Activated naive CD8-positive, alpha-beta T cell treated with anti-CD3 and anti-CD28 coated beads, Interleukin-2, amount 50 U/mL, for 16 hours (primary cell): Measurements from ENCODE around the gene CTRL.
"Not testable (repeated sequence)": the region's sequence is repeated elsewhere in the genome, so short reads cannot be mapped to it uniquely, and the experiment has no call there.

Experiments used
- DNase-seq: peaks from one replicate; pipeline ENCODE4 v3.0.0-alpha.2; 2020; ENCODE audit warnings: low read depth, low spot score

CTRL gene

DNA sequence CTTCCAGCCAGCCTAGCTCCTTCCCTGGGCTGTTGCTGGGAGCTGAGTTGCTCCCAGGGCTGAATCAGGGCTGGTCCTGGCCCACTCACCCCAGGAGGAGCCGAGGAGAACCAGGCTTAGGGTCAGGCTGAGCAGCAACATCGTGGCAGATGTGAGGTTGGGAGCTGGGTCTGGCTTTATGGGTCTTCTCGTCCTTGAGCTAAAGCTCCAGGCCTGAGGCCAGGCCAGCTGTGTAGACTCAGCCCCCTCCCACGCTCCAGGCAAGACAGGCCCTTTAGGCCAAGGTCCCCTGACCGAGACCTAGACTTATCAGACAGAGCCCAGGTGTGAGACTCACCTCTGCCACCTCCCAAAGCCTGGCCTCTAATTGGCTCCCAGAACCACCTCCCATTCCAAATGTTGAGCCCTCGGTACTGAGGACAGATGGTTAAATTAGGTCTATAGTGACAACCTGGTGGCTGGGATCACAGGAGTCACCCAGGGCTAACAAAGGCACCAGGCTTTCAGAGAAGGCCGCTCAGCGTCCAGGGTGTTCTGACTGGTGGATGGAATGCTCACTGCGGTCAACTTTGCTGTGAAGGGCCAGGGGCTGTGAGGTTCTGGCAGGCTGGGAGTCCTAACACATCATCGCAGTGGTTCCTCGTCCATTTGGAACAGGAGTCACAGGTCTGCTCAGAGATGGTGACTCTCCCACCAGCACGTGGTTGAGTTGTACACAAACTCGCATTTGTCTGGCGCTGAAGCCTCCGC, at the start of gene CTRL:
Gene CTRL, minus strand, starts transcription at position 151 of the 750 bp plus-strand sequence. Its CDS starts 10 bp downstream, at position 141.
- DNase-seq, result no peak

DNA sequence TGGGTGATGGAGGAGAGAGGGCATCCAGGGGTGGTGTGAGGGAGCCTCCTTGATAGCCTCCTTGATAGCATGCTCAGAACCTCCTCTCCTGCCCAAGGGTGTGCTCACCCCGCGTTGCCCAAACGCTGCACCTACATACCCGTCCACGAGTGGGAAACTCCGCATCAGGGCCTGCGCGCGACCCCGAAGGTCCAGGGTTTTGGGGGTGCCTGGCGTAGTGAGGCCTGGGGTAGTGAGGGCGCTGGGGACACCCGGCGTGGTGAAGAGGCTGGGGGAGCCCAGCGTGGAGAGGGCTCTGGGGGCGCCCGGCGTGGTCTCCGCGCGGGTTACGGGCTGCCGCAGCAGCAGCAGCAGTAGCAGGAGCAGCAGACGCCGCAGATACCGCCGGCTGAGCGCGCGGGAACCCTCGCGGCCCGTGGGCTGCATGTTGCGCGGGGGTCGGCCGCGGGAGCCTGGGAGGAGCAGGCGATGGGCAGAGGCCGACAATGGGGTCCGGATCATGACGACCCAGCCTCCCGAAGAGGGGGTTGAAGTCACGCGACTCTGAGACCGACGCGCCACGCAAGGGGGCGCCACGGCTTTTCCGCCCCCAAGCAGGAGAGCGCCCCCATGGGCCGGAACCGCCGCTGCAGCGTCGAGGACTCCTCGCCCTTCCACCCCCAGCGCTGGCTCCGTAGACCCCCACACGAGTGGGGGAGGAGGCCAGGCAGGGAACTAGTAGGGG, 48.5 kb upstream of the CTRL start, which contains the start of gene DPEP3:
Gene DPEP3, minus strand, starts transcription at position 545 of the 724 bp plus-strand sequence. Its CDS starts 119 bp downstream, at position 426.
- DNase-seq, result no peak

DNA sequence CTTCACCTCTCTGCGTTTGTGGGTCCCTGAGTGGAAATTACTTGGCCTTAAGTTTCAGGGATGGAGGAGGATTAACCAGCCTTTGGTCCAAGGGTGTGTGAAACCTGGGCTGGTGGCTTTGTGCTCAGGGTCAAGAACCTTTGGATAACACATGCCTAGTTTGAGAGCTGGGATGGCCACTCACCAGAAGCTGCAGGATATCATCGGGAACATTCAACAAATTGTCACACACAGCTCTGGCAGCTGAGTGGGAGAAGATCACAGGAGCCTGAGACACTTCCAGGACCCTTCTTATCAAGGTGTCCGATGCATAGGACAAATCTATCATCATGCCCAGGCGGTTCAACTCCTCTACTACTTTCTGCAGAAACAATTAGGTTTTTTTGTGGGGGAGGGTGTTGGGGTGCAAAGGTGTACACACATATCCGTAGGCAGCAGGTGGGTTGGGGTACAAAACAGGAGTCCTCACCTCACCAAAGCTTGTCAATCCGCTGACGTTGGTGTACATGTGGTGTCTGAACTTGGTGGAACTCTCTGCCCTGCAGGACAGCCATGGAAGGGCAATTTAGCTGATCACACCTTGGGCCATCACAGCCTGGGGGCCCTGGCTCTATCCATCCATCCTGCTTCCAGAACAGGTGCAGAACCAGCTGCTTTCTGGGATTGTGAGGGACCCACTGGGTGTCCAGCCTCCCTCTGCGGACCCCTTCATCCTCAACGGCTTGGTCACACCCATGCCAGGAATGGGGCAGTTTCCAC, 46.0 kb upstream of the CTRL start:
- no peak for DNase-seq

DNA sequence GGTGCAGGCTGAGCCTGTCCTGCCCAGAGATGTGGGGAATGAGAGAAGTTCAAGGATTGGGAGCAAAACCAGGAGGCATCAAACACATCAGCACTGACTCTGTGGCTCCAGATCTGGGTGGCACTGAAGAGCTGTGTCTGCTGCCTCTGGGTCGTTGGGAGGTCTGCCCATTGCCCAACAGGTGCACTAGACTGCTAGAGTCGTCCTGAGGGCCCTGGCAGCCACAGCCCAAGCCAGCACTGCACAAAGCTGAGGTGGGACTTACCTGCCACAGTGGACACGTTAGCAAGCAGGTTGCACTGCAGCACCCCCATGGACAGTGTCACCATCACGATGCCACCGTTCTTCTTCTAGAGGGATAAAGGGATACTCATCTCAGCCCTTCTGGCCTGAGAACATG, 45.3 kb upstream of the CTRL start:
- no peak for DNase-seq

DNA sequence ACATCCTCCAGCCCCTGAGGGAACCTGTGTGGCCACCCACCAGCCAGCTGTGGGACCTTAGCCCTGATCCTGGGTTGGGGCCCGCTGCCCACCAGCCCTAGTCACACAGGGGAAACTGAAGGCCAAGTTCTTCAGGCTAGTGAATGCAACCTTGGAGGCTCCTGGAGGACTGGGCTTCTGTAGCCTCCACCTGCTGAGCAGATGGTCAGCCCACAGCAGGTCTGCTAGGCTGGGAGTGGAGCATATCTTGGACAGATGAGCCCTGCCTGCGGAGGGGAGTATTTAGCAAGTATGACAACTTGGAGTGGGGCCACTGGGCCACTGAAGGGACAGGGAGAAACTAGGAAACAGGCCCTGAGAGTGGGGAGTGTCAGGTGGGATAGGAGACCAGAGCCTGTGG, 44.5 kb upstream of the CTRL start:
- no peak for DNase-seq

DNA sequence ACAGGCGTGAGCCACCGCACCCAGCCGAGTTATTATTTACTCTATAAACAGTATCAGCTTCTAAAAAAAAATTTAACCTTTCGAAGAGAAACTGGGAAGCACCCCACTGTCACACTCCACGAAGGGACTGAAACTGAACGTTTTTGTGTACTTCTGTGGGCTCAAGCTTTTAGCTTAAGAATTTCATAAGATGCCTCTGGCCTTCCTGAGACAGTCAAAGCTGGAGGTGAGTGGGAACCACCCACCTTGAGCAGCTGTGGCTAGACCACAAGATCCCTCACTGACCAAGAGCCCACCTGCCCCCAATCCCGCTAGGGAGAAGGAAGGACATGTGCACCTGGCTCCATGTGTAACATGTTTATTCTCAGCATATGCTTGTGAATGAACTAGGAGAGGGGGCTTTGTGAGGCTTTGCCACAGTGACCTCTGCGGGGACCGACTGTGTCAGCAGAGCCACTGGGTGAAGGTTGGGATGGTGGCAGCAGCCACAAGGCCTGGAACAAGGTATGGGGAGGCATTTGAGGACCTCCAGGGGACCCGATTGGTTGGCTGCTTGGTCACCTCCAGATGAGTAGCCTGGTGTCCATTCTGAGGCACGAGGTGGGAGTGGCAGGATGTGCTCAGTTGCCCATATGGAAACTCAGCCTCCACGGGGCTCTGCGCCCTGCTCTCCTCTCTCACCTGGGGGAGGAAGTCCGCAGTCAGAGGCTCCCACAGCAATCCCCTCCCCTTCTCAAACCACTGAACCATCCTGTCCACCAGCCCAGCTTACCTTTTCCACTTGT, 43.9 kb upstream of the CTRL start:
- no peak for DNase-seq

DNA sequence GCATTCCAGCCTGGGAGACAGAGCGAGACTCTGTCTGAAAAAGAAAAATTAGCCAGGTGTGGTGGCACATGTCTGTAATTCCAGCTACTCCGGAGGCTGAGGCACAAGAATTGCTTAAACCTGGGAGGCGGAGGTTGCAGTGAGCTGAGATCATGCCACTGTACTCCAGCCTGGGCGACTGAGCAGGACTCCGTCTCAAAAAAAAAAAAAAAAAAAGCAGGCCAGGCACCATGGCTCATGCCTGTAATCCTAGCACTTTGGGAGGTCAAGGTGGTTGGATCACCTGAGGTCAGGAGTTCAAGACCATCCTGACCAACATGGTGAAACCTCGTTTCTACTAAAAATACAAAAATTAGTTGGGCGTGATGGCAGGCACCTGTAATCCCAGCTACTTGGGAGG, 40.6 kb upstream of the CTRL start:
- not testable (repeated sequence) for DNase-seq

DNA sequence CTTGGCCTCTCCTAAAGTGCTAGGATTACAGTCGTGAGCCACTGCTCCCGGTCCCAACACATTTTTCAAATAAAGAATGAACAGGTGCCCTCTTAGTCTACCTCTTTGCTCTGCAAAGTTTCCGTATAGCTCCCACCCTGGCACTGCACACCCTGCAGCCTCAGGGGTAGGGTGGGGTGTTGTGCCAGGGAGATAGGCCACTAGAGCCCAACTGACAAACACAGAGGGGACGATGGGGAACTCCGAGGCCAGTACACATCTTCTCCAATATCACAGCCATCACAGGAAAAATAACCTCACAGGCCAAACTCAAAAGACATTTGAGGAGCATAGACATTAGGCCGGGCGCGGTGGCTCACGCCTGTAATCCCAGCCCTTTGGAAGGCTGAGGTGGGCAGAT, 39.4 kb upstream of the CTRL start:
- no peak for DNase-seq

DNA sequence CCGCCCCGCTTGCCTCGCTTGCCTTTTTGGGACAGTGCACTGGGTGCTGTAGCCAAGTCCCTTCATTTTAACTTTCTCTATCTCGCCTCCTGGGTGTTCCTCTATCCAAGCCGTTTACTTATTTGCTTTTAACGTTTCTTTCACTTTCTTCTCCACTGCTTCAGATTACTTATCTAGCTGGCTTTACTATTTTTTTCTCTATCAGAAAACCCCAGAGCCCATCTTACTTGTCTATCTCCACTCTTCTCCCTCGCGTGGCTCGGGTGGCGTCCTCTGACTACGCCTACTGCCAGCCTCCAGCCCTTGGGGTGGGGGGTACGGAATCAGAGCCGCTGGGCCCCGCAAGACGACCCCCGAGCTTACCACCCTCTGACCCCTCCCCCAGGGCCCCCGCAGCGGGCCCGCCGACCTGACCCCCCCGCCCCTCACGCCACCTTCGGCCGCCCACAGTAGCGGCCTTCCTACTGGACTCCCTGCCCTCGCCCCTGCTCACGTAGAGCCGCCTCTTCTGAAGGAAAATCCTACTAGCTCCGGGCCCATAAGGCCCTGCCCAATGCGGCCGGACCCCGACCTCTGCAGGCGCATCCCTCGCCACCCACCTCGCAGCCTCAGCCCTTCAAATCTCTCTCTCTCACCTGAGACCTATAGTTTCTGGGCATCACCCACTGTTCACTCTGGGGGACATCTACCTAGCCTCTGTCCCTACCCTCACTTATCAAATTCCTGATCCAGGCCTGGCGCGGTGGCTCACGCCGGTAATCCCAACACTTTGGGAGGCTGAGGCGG, 37.8 kb upstream of the CTRL start:
- no peak for DNase-seq

DNA sequence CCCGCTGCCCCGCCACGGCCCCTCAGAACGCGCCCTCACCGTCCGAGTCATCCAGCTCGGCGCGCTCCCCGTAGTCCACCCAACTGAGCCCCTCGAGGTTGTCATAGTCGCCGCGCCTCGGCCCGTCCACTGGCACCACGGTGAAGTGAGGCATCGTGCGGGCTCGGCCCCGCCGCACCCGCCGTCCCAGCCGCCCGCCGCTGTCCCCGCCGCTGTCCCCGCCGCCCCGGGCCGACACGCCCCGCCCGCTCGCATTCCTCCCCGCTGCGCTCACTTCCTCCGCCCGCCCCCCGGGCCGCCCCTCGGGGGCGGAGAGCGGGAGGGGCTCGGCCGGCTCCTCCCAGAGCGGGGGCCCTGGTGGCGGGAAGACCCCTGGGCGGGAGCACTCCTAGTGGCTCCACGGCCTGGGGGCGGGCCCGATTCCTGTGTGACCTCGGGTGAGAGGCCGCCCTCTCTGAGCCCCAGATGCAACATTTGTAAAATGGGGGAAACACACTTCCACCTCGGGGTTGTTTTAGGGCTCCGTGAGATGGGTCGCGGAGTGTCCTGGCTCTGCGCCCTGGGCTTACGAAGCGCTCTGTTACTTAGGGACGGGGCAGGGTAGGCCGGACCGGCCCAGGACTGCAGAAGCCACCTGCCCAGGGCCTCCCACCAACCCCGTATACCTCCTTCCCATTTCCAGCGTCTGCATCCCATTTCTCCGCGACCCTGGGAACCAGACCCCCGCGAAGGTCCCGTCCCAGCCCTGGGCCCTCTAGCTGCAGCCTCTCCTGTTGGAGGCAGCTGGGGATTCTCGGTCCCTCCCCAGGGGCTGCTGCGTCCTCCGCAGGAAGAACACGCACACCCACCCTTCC, 37.0 kb upstream of the CTRL start, which contains the start of gene SLC12A4:
Gene SLC12A4, minus strand, starts transcription at position 238 of the 854 bp plus-strand sequence. Its CDS starts 84 bp downstream, at position 154.
- DNase-seq, result peak; percentile 78

DNA sequence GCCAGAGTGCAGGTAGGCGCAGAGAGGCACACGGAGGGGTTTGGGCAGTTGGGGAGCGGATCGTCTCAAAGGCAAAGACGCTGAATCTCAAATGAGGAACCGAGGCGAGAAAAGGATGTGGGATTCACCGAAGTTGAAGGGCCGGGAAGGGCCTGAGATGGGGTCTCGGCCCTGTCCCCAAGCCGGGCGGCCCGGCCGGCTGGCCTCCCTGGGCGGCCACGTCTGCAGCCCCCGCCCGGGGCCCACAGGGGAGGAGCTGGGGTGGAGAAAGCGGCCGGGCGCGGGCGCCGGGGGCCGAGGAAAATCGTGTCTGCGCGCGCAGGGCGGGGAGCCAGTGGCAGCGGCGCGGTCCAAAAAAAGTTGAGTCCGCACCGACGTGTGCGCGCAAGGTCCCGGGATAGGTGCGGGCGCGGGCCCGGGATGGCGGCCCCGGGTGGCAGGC, 36.3 kb upstream of the CTRL start:
- DNase-seq, result no peak

DNA sequence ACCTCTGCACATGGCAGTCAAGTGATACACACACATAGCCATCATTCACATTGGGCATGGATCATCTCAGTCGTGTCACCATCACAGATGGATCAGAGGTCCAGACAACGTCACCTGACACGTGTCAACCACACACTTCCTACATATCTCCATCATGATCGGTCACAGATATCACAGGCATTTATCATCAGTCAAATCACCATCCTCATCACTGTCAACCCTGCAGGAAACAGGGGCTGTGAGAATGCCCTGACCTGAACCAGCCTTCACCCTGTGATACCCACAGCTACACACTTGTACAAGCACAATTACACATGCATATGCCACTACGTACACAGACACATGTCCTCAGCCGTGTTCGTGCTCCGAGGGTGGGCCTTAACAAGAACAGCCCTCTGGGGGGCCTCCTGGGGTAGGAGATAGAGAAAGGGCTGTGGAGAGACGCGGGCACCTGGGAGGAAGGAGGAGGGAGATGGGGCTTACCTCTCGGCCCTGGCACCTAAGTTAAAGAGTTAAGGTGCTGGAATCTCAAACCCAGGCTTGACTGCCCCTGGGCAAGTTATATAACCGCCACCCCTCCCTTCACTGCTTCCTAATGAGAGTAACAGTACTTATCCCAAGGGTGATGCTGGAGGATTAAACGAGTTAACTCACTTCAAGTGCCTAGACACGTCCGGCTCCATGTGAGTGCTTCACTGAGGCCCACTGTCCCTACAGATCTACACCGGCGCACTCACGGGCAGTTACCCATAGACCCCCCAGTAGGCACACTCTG, 35.7 kb upstream of the CTRL start:
- DNase-seq, result no peak

DNA sequence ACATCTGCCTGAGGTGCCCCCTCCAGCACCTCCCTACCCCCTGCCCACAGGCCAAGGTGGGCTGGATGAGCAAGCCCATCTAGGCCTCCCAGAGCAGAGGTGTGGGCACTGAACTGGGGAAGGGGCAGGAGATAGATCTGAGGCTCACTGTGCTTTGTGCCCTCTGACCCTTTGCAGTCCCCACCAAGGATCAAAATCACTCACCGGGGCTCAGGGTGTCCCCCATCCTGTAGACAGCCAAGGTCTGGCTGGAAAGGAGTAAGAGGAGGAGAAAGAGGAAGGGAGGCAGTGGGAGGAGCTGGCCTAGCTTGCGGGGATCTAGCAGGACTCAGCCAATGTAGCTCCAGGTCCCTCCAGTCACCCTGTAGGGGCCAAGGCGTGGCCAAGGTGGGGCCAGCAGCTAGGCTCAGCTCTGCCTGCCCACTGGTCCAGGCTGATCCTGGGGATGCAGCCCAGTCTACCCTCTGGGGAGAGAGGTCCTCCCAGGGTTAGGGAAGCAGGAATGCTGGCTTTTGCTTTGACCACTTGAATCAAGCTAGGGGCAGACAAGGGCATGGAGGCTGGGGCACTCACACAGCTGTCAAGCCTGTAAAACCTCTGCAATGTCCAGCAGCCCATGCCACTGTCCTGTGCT, 35.0 kb upstream of the CTRL start:
- DNase-seq, result no peak

DNA sequence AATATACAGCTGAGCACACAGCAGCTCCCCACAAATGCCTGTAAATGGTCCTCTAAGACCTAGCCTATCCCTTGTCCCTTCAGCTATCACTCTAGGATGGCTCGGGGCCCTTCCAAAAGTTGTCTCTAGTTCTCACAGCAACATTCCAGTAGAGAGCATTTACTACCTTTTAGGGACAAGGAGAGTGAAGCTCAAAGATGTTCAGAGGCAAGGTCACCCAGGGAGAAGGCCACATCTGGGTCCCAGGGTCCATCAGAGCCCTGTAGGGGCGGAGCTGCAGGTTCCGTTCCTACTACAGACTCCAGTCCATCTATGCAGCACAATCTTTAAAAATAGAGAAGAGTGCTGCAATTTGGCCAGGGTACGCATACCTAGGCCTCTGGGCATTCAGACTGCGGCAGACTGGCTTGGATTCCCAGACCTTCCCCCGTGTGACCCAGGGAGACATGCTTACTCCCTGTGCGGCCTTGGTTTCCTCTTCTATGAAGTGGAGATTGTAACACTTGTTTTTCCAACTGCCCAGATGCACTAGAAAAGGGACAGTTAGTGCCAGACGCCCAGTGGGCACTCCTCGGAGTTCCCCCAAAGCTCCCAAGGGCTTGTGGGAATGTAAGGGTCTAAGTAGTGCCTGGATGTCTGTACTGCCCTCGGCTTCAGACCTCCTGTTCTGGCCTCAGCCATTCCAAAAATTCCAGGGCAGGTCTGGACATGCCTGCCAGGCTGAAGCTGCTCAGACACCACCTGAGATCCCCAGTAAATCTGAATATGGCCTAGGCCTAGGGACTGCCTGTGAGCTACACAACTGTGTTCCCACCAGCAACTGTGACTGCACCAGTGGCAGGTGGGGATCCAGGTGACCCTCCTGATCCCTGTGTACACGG, 34.2 kb upstream of the CTRL start:
- DNase-seq, result no peak

DNA sequence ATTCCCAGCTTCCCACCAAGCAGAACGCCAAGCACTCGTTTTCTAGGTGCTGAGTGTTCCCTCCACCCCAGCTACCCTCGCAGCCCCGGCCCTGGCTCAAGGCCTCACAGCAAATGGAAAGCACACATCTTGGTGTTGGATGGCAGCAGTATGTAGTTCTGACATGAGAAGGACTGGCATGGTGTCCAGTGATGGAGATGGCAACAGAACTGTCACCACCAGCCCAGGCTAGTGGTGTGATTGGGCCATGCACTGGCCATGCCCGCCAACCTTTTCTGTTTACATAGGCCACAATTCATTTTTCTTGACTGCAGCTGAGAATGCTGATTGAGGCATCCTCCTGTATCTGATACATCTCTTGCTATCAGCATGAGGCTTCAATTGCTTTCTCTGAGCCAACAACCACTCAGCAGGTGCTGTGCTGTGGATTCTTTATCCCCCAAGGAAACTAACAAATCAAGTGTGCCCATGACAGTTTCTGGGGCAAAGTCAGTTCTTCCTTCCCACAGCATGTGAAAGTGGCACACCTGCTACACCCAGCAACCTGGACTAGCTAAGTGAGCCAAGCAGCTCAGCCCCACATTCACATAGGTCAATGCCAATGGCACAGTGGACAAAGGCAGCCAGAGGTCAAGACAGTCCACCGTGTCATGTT, 32.9 kb upstream of the CTRL start:
- no peak for DNase-seq

DNA sequence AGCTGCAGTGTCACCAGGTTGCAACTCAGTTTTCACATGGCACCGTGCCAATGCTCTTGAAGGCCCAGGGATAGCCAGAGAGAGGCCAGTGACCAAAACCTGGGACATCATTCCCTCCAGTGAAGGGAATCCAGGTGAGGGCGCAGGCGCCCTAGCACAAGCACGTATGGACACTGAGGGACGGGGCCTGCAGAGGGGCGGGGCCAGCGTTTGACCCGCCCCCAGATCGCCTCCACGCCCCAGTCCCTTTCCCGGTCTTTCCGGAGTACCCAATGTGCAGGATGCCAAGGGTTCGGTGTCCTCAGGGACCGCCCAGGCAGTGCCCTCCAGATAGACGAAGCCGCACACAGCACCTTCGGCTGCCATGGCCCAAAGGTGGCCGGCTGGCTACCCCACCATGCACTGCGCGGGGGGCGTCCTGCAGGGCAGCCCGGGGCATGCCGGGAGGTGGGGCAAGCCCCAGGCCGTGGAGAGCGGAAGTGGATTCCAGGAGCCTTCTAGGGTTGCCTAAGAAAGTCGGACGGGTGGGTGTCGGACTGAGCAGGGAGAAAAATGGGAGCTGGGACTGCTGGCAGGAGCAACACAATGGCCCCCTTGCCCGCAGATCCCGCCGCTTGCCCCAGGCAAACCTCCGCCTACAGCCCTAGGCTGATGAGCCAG, 32.1 kb upstream of the CTRL start:
- no peak for DNase-seq
